ENCODE results near the gene PDS5B.

The PDS5B gene

GRCh38 chr13:32610977-32611376 lies 24.7 kb downstream of the PDS5B start:
- TF ChIP-seq ZFX (IDR thresholded peaks at IDR 0.05) (no peak), CTCF (conservative IDR thresholded peaks at IDR 0.05) (no peak)

DNA sequence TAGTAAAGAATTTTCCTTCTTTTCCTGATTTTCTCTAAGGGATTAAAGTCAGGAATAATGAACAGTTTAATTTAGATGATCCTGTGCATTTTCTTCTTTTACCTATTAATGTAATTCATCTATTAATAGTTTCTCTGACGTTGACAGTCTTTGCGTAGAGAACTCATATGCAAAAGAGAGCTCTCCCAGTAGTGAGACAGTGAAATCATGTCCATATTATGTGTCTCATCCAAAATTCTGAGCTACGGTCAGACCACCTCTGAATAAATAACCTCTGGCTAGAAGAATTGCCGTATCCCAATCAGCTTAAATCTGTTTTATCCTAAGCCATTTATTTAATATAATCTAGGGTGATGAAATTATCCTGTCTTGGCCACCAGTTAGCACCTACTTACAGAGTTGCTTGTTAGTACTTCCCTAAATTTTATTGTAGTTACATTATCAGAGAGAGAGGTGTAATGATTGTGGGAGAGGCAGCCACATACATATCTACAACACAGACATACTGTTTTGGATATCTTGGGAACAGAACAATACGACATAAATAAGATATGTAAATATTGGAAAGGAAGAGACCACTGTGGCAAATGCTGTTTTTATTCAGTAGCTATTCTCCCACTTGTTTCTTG lies 30.7 kb downstream of the PDS5B start:
- no peak overlapping the region for H3K27ac ChIP-seq
- TF ChIP-seq ZFX (IDR thresholded peaks at IDR 0.05) (no peak), CTCF (conservative IDR thresholded peaks at IDR 0.05) (no peak)

More at GRCh38 chr13:32610977-32611376, 24.7 kb downstream of the PDS5B start:
- H3K27ac ChIP-seq = no peak overlapping the region

- H3K27ac ChIP-seq = no peak overlapping the region
- TF ChIP-seq ZFX (IDR thresholded peaks at IDR 0.05) = no peak
- TF ChIP-seq CTCF (conservative IDR thresholded peaks at IDR 0.05) = no peak
These were observed 36.6 kb downstream of the PDS5B start for GRCh38 chr13:32622827-32623226.

DNA sequence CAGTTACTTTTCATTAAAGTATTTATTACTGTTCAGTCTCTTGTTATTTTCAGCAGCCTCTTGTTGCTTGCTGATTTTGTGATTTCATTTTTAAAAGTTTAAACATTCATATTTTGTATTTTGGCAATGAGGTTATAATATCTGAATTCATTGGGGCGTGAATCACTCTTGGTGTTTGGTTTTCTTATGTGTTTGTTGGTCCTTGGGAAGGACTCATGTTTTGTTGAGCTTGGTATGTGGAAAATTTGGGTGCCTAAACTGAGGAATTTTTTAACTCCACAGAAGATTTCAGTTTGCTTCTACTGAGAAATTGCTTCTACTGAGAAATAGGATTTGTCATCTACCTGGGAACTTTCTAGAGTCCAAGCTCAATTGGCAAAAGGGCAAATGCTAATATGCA lies 38.2 kb downstream of the PDS5B start:
- no peak overlapping the region for H3K27ac ChIP-seq
- no peak for TF ChIP-seq CTCF (conservative IDR thresholded peaks at IDR 0.05)
- no peak for TF ChIP-seq ZFX (IDR thresholded peaks at IDR 0.05)

GRCh38 chr13:32627793-32628192 lies 41.5 kb downstream of the PDS5B start:
- H3K27ac ChIP-seq = no peak overlapping the region
- no peak for TF ChIP-seq ZFX (IDR thresholded peaks at IDR 0.05)
- no peak for TF ChIP-seq CTCF (conservative IDR thresholded peaks at IDR 0.05)

DNA sequence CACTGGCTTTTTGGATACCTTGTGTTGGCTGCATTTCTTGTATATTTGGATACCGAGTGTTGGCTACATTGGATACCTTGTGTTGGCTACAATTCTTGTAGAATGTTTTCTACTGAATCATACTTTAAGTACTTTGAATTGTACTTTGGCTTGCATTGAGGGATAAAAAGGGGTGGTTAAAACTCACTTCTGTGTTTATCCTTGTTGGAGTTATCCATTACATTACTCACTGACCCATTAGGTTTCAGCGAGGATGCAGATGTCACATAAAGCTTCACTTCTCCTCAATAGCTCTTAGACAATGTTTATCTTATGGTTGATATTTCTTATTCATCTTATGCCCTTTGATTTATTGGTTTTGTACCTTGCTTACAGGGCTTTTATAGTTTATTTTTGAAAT lies 43.1 kb downstream of the PDS5B start:
- H3K27ac ChIP-seq = no peak overlapping the region
- TF ChIP-seq CTCF (conservative IDR thresholded peaks at IDR 0.05) (no peak), ZFX (IDR thresholded peaks at IDR 0.05) (no peak)

DNA sequence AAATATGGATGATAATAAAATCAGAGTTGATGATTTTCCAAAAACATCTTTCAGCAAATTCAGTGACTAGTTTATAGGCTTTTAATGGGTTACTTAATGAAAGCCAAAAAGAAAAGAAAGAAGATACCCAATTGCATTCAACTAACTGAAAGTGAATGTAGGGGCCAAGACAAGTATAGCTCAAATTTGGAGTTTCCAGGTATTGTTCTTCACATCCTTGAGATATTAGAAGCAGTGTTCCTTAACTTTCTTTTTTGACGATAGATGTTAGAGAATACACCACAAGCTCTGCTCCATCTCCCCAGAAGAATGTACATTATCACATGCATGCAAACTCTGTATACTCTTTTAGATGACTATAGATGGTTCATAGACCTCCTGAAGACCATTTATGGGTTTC lies 43.6 kb downstream of the PDS5B start:
- no peak overlapping the region for H3K27ac ChIP-seq
- TF ChIP-seq ZFX (IDR thresholded peaks at IDR 0.05) = no peak
- no peak for TF ChIP-seq CTCF (conservative IDR thresholded peaks at IDR 0.05)
